ENCODE results near the gene KLHDC3.

The KLHDC3 gene

GRCh38 chr6:43007126-43007525, 6.9 kb upstream of the KLHDC3 start:
- no peak for TF ChIP-seq CTCF (IDR thresholded peaks at IDR 0.05; ENCODE audit: borderline replicate concordance, insufficient read depth, low read depth, low read length)

GRCh38 chr6:43009124-43009523, 4.9 kb upstream of the KLHDC3 start:
- H3K4me3 ChIP-seq (ENCODE audit: low read depth, low read length): no peak overlapping the region
- TF ChIP-seq CTCF (IDR thresholded peaks at IDR 0.05; ENCODE audit: borderline replicate concordance, insufficient read depth, low read depth, low read length): peak; percentile 57

More at GRCh38 chr6:43007126-43007525, 6.9 kb upstream of the KLHDC3 start:
- no peak overlapping the region for H3K4me3 ChIP-seq (ENCODE audit: low read depth, low read length)

- no peak for TF ChIP-seq CTCF (IDR thresholded peaks at IDR 0.05; ENCODE audit: borderline replicate concordance, insufficient read depth, low read depth, low read length)
- H3K4me3 ChIP-seq (ENCODE audit: low read depth, low read length): no peak overlapping the region
Observed at GRCh38 chr6:43011207-43011606, 2.8 kb upstream of the KLHDC3 start.

GRCh38 chr6:43012364-43012763, 1.7 kb upstream of the KLHDC3 start:
- H3K4me3 ChIP-seq (ENCODE audit: low read depth, low read length): no peak overlapping the region
- no peak for TF ChIP-seq CTCF (IDR thresholded peaks at IDR 0.05; ENCODE audit: borderline replicate concordance, insufficient read depth, low read depth, low read length)

- H3K4me3 ChIP-seq (ENCODE audit: low read depth, low read length): peak overlapping the region; percentile 65
- no peak for TF ChIP-seq CTCF (IDR thresholded peaks at IDR 0.05; ENCODE audit: borderline replicate concordance, insufficient read depth, low read depth, low read length)
Observed at GRCh38 chr6:43013097-43013842, 779 bp upstream of the KLHDC3 start.

GRCh38 chr6:43014434-43014909, 423 bp downstream of the KLHDC3 start:
- H3K4me3 ChIP-seq (ENCODE audit: low read depth, low read length): peak overlapping the region; percentile 48
- TF ChIP-seq CTCF (IDR thresholded peaks at IDR 0.05; ENCODE audit: borderline replicate concordance, insufficient read depth, low read depth, low read length): no peak
